GM18511 (cell line): ENCODE data around the gene MSI2.

Source experiments
- ATAC-seq: cut with Tn5 transposase; IDR thresholded peaks from one replicate; pipeline ENCODE4 v1.9.1; 2021; ENCODE audit warnings: mild to moderate bottlenecking, moderate library complexity; ENCODE audit not compliant: unreplicated experiment

Gene MSI2

DNA sequence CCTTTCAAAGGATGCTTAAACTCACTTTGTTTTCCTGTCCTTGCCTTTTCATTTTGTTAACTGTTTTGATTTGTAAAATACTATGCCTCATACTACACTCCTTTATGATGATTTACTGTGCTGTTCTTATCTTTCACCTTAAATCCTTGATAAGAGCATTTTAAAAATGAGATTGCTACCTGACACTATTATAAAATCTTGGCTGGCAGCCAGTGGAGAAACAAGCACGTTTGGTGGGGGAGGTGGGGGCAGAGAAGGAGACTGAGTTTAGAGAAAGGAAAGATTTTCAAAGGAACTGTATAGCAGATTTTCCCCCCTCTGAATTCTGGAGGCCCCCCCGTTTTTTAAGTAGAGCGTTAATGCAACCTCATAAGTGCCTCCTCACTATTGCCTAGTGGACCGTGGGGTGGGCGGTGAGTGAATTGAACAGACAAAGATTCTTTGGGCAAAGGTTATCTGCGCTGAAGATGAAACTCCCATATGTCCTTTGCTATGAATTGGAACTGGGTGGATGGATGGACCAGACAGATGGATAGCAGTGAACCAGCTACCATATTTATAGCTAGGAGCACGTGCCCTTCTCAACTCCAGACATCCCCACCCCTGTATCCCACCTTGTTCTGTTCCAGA lies 288.6 kb downstream of the MSI2 start:
- no peak for ATAC-seq

- no peak for ATAC-seq
Observed at GRCh38 chr17:57545731-57546342, 289.5 kb downstream of the MSI2 start.

DNA sequence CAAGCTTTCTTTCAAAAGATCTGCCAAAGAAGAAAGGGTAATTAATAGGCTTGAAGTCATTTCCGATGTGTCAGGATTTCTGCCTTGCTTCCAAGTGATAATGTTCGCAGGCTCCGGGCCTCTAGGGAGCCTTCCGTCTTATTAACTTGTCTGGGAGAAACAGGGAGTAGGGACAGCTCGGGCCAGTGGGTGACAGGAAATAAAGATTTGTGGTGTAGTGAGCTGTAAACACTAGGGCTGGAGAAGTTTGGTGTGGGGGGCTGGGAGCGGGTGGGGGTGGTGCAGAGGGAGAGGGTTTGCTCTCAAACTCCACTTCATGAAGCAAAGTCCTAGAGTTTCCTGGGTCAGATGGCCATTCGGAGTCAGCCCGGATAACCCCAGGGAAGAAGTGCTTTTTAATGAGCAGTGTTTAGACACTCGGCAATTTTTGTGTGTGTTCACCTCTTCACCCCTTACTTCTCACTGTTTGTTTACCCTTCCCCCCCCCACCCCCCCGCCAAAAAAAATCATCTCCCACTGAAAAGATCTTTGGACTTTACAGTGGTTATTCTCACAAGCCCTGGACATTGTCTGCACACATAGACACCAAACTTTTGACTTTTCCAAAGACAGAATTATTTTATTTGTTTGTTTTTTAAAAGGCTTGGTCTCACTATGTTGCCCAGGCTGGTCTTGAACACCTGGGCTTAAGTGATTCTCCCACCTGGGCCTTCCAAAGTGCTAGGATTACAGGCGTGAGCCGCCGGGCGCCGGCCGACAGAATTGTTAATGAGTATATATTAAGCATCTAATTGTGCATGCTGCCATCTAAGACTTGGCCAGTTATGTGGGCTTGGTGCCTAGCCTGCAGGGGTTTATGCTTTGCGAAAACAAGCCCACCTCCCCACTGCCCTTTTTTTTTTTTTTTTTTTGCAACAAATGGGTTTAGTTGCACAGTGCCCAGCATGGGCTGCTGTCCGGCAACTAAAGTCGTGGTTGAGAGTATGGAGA lies 292.4 kb downstream of the MSI2 start:
- ATAC-seq, result no peak

GRCh38 chr17:57549468-57549867 lies 293.1 kb downstream of the MSI2 start:
- ATAC-seq, result no peak

DNA sequence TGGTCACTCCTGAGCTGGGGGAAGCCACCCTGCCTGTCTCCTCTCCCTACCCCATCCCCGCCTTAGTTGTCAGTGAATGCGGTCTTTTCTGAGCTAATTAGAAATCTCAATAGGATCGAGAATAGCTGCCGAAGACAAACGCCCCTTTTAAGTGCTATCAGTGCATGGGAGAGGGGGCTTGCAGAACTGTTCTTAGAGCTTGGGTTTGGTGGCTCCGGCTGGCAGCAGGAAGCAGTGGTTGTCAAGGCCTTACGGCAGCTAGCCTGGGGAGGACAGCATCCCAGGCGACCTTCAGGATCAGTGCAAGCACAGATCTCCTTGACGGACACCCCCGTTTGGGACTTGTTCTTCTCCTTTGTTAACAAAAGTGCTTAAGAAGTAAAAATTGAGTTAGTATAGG lies 293.7 kb downstream of the MSI2 start:
- no peak for ATAC-seq

DNA sequence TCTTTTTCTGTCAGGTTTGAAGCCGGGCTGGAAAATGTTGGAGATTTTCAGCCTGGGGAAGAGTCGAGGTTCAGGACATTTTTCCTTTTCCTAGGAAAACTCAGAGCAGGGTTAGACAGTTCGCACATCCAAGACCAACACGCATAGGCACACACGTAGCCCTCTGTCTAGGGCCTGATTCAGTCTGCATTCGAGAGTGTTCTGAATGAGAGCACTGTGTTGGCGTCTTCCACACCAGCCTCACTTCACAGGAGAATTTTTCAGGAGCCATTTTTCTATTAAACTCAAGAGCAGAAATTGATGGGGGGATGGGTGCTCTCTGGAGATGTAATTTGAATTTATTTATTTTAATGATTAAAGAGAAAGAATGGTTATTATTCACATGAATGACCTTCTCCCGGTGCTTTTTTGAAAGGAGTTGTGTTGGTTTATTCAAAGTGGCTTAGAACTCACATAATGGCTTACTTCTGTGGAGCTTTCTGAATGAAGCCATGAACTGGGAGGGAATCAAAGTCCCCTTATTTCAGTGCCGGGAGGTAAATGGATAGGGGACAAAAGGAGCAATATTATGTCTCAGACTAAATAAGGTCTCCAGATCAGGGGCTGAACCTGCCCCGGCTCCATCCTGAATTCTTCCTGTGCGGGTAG lies 294.5 kb downstream of the MSI2 start:
- ATAC-seq, result no peak

- ATAC-seq, result no peak
Observed at GRCh38 chr17:57551321-57552079, 295.2 kb downstream of the MSI2 start.

DNA sequence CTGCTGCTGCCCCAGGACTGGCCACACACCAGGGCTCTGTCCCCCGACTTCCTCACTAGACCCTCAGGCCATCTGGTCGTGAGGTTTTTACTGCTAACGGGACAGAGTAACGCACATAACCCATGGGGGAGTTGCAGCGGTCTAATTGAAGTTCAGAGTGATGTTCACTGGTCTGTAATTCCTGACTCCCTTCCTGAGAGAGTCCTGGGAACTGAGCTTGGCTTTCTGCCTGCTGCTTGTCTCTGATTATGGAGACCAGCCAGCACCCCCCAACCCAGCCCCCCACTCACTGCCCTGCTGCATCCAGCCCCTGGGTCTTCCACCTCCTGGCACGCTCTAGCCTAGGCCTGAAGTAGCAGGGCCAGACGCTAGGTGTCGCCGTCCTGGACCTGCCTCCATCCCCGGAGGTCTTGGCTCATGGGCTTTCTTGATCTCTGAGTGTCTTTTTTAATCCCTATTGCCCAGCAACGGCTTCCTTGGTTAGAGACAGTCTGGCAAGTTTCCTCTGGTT lies 295.8 kb downstream of the MSI2 start:
- no peak for ATAC-seq

- ATAC-seq, result no peak
Observed at GRCh38 chr17:57553526-57553925, 297.2 kb downstream of the MSI2 start.

- ATAC-seq, result no peak
Observed at GRCh38 chr17:57553991-57554825, 297.9 kb downstream of the MSI2 start.

DNA sequence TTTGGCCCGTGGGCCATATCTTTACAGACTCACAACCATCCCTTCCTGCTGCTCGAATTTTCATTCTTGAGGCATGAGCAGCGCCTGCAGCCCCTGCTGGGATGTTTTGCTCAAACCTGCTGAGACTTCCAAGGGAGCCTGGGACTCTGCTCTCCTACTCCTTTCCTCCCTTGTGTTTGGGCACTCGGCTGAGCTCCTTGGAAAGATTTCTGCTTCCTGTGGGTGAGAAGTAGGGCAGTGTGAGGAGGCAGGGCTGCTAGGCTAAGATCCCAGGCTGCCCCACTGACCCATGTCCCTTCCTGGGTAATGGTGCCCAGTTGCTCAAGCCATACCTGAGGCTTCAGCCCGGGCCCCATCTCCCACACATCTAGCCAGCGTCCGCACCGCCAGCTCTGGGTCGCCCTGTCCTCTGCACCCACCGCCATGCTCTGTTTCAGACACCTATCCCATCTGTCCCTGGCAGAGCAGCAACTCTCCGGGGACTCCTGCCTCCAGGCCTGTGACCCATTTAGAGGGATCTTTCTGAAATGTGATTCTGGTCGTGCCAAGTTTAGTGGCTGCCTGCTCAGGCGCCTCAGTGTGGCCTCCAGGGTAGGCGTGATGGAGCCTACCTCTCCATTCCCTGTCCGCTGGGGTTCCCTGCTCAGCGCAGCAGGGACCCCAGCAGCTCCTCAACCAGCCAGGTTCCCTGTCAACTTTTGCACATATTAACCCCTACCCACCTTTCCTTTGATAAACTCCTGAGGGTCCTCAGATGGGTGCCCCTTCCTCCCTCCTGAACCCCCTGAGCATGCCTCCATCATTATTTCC lies 298.7 kb downstream of the MSI2 start:
- ATAC-seq, result no peak

DNA sequence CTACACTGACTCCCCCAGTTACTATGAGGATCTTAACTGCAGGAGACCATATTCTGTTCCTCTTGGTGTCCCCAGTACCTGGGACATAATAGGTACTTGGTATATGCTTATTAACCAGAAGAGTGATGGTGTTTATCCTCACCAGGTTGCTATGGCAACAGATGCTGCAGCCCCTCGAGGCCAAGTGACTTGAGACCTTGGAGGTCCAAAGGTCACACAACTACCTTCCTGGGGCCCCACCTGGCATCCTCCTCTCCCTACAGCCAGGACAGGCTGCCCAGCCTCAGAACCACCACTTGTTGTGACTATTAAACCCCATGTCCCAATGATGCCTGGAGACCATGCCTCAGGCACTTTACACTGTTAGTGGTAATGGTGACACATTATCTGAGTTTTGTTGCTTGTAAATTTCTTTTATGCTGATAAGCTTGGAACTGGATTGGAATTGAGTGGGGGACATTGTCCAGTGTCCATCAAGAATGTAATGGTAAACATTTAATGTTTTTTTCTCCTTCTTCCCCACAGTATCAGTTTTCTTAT lies 299.4 kb downstream of the MSI2 start:
- no peak for ATAC-seq

DNA sequence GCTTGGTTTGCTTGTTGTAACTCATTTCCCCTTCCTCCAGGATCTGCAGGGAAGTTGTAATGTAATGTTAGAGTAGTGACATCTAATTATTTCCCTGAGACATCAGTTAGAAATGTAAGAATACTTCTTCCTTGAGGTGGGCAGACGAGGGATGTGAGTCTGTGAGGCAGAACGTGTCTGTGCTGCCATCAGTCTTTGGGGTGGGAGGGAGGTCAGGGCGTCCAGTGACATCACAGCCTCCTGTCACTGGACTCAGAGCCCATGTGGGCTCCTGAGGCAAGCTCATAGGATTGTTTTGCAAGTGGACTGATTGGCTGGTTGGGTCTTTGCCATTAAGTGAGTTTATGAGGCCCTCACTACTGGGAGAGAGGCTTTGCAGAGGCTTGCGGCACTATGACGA lies 300.0 kb downstream of the MSI2 start:
- ATAC-seq, result no peak

DNA sequence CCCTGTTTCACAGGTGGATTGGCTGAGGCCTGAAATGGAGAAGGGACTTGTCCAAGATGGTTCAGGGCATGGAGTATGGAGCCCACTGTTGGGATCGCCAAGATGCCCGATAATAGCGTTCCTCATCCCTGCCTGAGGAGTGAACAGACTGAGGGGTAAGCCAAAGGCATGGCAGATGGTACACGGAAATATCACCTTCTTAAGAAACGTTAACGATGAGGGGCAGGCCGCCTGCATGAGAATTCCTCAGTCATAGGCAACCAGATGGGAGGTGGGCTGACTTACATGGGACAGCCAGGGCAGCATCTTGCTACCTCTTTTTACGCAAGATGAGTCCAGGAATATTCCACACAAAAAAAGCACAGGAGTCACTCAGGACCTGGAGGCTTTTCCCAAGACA lies 300.7 kb downstream of the MSI2 start:
- ATAC-seq, result no peak

- ATAC-seq, result no peak
Observed at GRCh38 chr17:57557416-57557815, 301.1 kb downstream of the MSI2 start.

- no peak for ATAC-seq
Observed at GRCh38 chr17:57557834-57558681, 301.7 kb downstream of the MSI2 start.

GRCh38 chr17:57559226-57559625 lies 302.9 kb downstream of the MSI2 start:
- ATAC-seq, result no peak
